NCI-H748 (cell line): ENCODE results near the gene HIP1R.
"Not testable (repeated sequence)": the region's sequence is repeated elsewhere in the genome, so short reads cannot be mapped to it uniquely, and the experiment has no call there.

Source experiments
- DNase-seq: peaks from one replicate; lab custom pipeline; 2025; ENCODE audit not compliant: unreplicated experiment; lab: John Stamatoyannopoulos, UW

The HIP1R gene, protein sequence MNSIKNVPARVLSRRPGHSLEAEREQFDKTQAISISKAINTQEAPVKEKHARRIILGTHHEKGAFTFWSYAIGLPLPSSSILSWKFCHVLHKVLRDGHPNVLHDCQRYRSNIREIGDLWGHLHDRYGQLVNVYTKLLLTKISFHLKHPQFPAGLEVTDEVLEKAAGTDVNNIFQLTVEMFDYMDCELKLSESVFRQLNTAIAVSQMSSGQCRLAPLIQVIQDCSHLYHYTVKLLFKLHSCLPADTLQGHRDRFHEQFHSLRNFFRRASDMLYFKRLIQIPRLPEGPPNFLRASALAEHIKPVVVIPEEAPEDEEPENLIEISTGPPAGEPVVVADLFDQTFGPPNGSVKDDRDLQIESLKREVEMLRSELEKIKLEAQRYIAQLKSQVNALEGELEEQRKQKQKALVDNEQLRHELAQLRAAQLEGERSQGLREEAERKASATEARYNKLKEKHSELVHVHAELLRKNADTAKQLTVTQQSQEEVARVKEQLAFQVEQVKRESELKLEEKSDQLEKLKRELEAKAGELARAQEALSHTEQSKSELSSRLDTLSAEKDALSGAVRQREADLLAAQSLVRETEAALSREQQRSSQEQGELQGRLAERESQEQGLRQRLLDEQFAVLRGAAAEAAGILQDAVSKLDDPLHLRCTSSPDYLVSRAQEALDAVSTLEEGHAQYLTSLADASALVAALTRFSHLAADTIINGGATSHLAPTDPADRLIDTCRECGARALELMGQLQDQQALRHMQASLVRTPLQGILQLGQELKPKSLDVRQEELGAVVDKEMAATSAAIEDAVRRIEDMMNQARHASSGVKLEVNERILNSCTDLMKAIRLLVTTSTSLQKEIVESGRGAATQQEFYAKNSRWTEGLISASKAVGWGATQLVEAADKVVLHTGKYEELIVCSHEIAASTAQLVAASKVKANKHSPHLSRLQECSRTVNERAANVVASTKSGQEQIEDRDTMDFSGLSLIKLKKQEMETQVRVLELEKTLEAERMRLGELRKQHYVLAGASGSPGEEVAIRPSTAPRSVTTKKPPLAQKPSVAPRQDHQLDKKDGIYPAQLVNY

DNA sequence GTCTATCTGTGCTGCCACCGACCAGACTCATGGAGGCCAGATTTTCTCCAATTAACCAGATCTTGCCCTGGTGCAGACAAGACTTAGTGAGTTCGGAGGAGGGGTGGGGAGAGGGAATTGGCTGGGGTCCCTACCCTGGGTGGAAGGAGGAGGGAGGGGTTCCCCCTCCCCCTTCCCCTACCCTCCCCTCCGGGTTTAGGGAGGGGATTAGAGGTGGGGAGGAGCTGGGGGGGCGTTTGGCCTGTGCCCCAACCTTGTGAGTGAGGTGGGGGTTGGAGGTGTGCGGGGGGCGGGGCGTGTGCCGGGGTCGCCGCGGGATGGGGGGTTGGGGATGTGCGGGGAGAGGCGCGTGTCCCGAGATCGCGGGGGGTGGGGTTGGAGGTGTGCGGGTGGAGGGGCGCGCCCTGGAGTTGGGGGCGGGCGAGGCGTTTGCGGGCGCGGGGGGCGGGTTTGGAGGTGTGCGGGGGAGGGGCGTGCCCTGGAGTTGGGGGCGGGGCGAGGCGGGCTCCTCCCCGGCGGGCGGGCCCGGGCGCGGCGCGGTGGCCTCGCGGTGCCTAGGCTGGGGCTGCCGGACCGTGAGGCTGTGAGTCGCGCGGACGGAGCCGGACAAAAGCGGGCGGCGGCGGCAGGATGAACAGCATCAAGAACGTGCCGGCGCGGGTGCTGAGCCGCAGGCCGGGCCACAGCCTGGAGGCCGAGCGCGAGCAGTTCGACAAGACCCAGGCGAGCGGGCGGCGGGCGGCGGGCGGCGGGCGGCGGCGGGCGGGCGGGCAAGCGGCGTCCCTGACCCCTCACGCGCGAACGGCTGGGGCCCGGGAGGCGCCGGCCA, at the start of gene HIP1R:
TSS of gene HIP1R (plus strand) at position 537 of the 829 bp plus-strand sequence. CDS start at position 631, 94 bp downstream.
- DNase-seq: peak; percentile 67

DNA sequence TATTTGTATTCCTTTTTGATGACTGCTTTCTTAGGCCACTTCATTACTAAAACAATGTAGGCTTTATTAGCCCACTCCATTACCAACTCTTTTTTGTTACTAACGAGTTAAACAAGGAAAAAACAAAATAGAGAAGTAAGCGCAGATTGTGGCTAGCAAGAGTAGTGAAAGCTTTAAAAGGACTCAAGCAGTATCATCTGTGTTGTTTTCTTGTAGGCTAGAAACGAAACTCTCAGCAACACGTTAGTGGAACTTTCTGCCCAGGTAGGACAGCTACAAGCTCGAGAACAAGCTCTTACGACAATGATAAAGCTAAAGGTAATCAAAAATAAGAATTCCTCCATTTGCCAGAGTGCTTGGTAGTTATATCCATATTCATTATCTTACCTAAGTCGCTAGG, 49.8 kb upstream of the HIP1R start:
- DNase-seq: no peak

DNA sequence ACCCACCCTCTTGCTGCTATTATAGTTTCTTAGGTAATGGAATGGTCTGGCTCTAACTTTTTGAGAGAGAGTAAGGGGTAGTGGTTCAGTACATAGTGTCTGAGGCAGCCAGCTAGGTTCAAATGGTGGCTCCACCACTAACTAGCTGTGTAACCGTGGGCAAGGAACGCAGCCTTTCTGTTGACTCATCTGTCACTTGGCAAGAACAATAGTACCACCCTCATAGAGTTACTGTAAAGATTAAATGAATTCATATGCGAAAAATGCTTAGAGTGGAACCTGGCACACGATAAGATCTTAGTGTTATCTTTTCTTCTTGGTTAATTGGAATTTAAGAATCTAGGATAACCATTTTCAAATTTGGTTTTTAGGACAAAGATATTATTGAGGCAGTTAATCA, 46.9 kb upstream of the HIP1R start:
- DNase-seq: no peak

DNA sequence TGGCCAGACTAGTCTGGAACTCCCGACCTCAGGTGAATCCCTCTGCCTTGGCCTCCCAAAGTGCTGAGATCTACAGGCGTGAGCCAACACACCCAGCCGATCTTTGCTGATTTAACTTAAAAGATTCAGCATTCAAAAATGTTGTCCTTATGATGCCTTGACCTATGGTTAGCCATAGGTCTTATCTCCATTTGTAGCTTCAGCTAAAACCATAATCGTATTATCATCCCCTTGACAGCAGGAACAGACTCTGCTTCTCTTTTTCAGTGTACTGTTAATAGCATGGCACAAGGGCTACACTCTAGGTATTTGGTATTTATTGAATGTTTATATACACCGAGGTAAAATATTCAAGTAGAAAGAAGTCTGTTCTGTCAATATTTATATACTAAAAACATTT, 45.6 kb upstream of the HIP1R start:
- DNase-seq: no peak

DNA sequence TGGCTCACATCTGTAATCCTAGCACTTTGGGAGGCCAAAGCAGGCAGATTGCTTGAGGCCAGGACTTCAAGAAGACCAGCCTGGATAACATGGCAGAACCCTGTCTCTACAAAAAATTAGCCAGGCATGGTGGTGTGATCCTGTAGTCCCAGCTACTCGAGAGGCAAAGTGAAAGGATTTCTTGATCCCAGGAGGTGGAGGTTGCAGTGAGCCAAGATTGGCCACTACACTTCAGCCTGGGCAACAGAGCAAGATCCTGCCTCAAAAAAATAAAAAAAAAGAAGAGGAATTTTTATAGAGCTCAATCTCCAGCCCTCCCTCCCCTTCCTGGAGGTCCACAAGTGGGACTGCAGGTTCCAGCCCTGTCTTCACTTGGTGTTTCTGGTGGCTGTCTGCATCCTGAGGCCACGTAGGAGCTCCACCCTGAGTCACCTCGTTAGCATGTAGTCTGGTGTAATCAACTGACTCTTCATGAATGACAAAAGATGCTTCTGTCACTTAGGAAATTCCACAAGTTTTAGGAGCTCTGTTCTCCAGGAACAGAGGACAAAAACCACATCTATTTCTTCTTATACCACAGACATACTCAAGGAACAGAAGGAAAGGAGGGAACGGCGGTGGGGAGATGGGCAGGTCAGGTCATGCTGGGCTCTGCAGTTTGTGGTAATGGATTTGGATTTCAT, 44.7 kb upstream of the HIP1R start:
- no peak for DNase-seq

DNA sequence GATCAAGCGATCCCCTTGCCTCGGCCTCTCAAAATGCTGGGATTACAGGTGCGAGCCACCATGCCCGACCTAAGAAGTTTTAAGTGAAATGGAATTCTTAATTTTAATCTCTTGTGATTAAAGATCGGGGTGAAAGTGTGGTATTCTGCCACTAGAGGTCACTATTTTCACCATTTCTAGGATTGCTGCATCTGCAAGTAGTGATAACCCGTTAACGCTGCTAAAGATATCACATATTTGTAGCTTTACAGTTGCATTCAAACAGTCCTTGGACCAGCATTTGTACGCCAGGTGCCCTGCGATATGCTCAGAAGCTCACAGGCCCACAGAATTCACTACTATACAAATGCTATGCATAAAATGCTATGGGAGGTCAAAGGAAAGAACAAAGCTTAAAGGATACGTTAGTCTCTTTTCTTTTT, 41.6 kb upstream of the HIP1R start:
- DNase-seq: peak; percentile 63

DNA sequence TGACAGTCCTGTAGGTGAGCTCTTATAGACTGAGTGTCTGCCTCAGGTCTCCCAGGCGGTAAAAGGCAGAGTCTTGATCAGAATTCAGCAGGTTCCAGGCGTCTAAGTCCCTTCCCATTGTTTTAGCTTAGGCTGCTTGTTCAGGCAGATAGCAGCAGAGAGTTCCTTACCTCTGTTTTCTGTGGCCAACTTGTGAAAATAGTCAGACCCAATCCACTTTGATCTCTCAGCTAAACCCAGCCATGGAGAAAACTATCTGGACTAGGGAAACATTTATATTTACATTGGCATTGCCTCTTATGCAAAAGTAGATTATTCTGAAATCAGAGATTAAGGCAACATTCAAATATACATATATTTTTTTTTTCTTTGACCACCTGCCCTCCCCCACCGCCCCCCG, 39.5 kb upstream of the HIP1R start:
- DNase-seq: no peak

DNA sequence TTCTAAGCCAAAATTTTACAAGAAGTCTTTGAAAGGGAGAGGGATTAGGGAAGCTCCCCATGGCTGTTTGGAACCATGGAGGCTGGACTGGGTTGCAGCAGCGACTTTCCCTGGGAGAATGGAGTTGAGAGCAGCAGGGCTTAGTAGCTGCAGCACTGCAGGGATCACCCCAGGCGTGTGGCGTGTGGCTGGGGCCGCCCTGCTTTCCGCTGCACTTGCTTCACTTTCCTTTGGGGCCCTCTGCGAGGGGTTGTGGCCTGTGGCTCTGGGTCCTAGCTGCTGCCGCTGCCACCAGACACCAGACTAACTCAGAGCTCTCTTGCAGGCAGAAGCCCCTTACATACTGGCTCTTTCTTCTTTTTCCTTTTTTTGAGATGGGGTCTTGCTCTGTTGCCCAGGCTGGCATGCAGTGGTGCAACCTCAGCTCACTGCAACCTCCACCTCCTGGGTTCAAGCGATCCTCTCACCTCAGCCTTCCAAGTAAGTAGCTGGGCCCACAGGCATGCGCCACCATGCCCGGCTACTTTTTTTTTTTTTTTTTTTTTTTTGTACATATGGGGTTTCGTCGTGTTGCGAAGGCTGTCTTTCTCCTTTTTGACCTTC, 35.5 kb upstream of the HIP1R start:
- no peak for DNase-seq

DNA sequence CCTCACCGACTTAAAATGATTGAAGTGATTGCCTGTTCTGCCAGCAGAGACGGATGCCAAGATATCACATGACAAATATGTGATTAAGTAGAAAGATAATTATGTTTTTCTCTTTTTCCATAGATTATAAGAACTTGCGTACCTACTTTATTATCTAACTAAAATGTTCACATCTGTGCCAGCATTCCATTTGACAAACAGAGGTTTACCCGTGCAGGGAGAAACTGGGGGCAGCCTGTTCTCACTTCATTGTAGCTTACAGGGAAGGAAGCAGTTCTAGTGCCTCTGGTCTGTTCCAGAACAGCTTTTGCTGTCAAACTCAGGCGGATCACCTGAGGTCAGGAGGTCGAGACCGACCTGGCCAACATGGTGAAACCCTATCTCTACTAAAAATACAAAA, 31.3 kb upstream of the HIP1R start:
- no peak for DNase-seq

DNA sequence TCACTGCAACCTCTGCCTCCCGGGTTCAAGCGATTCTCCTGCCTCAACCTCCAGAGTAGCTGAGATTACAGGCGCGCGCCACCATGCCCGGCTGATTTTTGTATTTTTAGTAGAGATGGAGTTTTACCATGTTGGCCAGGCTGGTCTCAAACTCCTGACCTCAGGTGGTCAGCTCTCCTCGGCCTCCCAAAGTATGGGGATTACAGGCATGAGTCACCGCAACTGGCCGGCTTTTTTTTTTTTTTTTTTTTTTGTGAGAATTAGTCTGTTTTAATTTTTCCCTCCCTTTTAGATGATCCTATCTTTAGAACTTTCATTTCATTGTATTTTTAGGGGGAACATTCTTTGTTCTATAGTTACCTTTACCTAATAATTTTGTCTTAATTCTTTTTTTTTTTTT, 30.3 kb upstream of the HIP1R start:
- DNase-seq: not testable (repeated sequence)

DNA sequence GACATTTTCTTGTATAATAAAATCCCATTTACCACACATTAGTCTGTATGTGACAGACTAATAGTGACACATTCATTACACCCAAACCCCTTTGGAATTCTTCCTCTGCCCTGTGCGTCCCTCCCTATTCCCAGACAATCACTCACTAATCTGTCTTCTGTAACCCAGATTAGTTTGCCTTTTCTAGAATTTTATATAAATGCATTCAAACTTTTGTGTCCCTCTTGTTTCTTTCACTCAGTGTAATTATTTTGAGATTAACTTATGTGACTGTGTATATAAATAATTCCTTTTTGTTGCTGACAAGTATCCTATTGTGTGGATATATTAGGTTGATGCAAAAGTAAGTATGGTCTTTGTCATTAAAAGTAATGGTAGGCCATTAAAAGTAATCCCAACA, 27.6 kb upstream of the HIP1R start:
- no peak for DNase-seq

DNA sequence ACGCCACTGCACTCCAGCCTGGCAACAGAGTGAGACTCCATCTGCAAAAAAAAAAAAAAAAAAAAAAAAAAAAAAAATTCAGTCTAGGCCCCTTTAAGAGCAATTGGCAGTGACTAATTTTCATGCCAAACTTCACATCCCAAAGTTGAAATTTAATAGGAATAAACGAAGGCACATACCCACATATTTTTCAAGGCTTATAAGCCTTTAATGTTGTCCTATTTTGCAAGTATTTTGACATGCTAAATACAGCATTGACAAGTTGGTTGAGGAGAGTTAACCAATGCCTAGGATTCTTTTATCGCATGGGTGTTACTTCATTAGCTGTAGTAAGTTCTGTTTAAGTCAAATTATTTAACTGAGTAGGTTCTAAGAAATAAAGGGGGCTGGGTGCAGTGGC, 23.5 kb upstream of the HIP1R start:
- no peak for DNase-seq

DNA sequence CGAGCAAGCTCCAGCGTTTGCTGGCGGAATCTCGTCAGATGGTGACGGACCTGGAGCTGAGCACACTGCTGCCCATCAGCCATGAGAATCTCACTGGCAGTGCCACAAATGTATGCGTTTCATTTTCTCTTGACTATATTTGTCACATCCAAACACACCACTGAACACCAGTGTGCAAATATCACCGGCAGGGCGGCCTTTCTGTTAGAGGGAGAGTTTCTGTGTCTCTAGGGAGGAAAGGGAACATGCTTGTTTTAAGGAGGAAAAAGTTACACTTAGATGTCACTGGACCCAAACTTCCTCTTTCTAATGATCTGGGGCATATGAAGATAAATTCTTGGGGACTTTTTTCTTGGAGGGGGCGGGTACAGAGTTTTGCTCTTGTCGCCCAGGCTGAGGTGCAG, 21.9 kb upstream of the HIP1R start:
- no peak for DNase-seq

DNA sequence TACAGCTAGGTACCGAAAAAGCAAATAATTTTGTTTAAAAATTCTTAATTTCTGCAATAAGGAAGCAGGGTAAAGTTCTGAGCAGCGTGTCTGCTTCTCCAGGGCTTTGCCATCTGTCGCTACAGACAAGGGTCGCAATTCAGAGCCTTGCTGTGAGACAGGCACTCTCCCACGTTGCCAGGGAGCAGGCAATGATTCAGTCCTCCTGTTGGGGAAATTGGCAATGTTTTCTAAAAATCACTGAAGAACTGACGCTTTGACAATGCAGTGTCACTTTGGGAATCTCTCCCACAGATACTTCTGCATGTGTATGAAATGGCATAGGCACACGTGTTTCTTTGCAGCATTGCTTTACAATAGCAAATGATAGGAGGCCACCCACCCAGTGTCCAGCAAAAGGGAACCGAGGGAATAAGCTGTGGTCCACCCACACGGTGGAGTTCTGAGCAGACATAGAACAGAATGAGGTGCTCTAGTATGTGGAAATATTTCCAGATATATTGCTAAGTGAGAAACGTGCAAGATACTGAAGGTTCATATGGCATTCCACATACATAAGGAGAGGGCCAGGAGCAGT, 16.0 kb upstream of the HIP1R start:
- DNase-seq: no peak

DNA sequence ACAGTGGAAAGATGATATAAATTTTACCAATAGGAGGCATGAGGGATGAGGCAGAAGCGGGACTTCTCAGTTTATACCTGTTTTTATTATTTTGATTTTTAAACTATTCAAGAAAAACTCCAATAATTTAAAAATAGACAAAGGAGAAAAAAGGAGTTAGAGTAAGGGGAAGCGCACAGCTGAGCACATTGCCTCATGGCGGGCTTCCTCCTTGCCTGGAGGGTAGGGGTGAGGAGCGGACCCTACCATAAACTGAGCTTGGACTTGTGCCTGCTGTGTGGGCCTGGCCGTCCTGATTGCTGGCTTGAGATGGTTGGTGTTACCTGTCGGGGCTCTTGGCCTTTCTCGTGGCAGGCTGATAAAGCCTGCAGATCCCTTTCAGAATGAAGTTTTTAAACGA, 15.1 kb upstream of the HIP1R start:
- DNase-seq: no peak

DNA sequence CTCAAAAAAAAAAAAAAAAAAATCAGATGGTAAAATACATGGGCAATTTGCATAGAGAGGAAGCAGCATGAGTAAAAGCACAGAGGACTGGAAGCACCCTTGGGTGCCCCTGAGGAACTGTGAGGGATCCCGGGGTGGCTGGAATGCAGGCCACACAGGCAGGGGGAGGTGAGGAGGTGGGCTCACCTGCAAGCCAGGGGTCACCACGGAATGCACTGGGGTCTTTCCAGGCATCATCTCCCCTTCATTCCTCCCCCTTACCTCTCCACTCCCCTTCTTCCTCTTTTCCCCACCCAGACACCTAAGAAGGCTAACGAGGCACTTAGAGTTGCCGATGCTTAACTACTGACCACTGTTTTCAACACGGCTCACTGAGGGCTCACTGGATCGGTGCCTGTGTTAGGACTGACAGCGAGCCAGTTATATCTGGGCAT, 14.4 kb upstream of the HIP1R start:
- DNase-seq: no peak

DNA sequence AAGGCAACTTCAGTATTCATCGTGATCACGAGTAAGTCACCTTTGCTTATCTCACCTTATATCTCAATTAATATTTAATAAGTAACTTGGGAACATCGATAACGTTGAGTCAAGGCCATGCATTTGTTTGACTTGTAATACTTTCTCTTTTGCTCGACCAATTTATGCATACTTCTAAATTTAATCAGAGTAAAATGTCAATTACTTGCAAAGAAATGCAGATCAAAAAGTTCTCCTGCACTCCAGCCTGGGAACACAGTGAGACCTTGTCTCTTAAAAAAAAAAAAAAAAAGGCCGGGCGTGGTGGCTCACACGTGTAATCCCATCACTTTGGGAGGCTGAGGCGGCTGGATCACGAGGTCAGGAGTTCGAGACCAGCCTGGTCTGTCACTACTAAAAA, 11.8 kb upstream of the HIP1R start:
- DNase-seq: no peak

DNA sequence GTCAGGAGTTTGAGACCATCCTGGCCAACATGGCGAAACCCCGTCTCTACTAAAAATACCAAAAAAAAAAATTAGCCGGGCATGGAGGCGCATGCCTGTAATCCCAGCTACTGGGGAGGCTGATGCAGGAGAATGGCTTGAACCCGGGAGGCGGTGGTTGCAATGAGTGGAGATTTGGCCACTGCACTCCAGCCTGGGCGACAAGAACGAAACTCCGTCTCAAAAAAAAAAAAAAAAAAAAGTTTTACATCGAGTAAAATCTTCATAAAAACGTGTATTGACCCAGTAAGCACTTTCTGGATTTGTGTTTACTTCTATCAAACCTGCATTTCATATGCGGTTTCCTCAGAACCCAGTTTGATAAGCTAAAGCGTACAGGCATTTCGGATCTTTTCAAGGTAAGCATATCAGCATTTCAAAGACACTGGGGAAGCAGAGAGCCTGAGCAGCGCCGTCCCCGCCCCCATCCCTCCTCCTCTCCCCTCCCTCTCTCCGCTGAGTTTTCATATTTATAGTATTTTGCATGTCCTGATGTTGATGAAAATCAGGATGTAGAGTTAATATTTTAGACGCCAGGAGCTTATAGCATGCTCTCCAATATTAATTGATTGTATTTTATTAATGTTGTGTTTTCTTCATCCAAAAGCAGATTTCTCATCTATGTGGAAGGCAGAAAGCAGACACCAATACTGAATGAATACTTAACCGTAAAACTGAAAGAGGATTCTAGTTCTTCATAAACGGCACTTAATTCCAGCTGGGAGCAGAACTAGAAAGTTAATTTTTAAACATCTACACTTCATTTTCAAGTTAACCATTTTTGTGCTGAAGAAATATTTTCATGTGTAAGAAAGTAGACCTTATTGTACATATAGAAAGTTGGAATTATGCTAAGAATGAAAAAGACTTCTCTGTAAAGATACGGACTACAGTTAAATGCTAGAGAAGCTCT, 9.2 kb upstream of the HIP1R start:
- peak; percentile 23 for DNase-seq
